Astrocyte (in vitro differentiated cells and primary cell): ENCODE measurements around the gene UBE2F.

Experiments
- EZH2 ChIP-seq: IDR thresholded peaks from 2 replicates; pipeline ENCODE4 v1.6.1; 2012; ENCODE audit warnings: mild to moderate bottlenecking, low read length, inconsistent platforms; ENCODE audit not compliant: insufficient read depth
- TF ChIP-seq, protein P1 (sequence below): IDR thresholded peaks from 2 replicates; pipeline ENCODE4 v1.5.1; 2011; ENCODE audit warnings: low read depth, mild to moderate bottlenecking, inconsistent platforms, low read length, moderate library complexity; ENCODE audit not compliant: insufficient read depth

DNA sequence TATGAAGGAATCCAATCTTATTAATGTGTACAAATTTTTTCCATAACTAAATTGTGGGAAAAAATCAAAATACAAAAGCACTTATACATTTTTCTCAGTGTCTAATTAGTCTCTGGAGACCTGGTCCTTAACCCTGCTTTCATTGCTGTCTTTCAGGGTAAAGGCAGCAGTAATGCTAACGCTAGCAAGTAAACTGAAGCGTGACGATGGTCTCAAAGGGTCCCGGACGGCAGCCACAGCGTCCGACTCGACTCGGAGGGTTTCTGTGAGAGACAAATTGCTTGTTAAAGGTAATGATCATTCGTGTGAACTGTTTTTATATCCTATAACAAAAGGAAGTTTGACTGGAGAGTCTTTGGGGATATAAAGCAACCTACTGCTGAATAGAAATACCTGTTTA lies 6.1 kb downstream of the UBE2F start:
- no peak for TF ChIP-seq EZH2
- TF ChIP-seq, protein P1, sequence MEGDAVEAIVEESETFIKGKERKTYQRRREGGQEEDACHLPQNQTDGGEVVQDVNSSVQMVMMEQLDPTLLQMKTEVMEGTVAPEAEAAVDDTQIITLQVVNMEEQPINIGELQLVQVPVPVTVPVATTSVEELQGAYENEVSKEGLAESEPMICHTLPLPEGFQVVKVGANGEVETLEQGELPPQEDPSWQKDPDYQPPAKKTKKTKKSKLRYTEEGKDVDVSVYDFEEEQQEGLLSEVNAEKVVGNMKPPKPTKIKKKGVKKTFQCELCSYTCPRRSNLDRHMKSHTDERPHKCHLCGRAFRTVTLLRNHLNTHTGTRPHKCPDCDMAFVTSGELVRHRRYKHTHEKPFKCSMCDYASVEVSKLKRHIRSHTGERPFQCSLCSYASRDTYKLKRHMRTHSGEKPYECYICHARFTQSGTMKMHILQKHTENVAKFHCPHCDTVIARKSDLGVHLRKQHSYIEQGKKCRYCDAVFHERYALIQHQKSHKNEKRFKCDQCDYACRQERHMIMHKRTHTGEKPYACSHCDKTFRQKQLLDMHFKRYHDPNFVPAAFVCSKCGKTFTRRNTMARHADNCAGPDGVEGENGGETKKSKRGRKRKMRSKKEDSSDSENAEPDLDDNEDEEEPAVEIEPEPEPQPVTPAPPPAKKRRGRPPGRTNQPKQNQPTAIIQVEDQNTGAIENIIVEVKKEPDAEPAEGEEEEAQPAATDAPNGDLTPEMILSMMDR, result no peak
